GM21717 (cell line): ENCODE measurements around the gene ACYP2.
A peak's percentile ranks its signal among the peaks of the same experiment; 100 is the strongest.
"Not testable (repeated sequence)": the region's sequence is repeated elsewhere in the genome, so short reads cannot be mapped to it uniquely, and the experiment has no call there.

Experiments
- ATAC-seq: cut with Tn5 transposase; IDR thresholded peaks from one replicate; pipeline ENCODE4 v1.9.1; 2021; ENCODE audit warnings: mild to moderate bottlenecking, moderate library complexity; ENCODE audit not compliant: unreplicated experiment

Gene ACYP2

DNA sequence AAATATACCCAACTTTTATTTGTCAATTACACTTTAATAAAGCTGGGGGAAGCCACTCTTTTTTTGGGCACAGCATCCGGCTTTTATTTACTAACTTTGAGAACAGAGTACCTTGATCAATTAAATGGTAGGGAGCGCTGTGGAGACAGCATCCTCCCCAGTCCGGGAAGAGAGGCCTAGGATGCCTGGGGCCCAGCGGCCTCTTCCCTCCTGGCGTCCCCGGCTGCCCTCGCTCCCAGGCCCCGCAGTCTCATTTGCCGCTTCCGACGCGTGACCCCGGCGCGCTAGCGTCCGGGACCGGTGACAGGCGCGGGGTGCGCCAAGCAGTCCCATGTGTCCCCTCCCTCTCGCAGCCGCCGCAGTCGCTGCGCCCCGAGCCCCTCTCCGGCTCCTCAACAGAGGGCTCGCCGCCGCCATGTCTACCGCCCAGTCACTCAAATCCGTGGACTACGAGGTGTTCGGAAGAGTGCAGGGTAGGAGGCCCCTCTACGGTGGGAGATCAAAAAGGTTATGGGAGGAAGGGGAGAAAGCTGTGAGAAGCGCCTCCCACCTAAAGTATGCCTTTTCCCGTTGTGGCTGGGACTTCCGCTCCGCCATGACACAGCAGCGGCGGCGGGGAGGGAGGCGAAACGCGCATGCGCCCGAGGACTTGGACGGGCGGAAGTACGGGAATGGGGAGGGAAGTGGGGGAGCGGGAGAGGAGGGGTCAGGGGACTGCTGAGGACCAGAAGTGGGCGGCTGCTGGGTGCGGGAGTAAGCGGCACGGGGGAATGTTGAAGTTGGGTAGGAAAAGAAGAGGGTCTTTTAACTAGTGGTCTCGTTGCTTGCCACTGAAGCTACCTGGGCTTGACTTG, at the start of gene ACYP2:
Gene ACYP2, plus strand, starts transcription at position 332 of the 854 bp plus-strand sequence.
- ATAC-seq = peak; percentile 85

DNA sequence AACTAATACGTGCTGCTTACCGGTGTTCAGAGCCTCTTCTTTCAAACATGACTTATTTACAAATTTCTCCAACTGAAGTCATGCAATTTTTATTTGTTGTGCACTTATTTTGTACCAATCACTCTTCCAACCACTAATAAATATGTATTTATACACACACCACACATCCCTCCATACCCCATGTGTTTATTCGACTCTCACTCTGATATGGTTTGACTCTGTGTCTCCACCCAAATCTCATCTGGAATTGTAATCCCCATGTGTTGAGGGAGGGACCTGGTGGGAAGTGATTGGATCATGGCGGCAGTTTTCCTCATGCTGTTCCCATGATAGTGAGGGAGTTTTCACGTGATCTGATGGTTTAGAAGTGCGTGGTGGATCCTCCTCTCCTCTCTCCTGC, 49.5 kb upstream of the ACYP2 start:
- no peak for ATAC-seq

DNA sequence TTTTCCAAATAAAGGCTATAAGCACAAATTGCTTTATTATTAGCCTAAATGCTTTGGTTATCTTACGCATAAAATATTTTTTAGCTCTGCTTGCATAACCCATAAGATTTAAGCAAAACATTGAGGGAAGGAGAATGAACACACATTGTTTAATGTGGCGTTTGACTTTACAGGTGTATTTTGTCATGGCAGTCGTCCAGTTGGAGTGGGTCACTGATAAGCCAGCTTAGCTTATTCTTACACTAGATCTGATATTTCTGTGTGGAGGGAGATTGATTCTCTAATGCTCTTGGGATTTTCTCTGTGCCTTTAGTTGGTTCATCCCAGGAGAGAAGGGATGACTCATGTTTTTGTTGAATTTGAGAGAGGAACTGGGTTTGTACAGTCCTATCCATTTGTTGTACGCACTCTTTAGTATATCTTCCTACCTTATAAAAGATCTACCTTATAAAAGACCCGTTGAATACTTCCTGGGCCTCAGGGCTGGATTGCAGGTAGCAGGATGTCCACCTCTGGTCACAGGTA, 47.5 kb upstream of the ACYP2 start:
- ATAC-seq = no peak

DNA sequence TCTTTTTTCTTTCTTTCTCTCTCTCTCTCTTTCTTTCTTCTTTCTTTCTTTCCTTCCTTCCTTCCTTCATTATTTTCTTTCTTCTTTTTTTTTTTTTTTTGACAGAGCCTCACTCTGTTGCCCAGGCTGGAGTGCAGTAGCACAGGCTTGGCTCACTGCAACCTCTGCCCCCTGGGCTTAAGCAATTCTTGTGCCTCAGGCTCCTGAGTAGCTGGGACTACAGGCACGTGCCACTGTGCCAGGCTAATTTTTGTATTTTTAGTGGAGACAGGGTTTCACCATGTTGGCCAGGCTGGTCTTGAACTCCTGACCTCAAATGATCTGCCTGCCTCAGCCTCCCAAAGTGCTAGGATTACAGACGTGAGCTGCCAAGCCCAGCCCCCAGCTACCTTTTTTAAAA, 42.9 kb upstream of the ACYP2 start:
- ATAC-seq = not testable (repeated sequence)

DNA sequence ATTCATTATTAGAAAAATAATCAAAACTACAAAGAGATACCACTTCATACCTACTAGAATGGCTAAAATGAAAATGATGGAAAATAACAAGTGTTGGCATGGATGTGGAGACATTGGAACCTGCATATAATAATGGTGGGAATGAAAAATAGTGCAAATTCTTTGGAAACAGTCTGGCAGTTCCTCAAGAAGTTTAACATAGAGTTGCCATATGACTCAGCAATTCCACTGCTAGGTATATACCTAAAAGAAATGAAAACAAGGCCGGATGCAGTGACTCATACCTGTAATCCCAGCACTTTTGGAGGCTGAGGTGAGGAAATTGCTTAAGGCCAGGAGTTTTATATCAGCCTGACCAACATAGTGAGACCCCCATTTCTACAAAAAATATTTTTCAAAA, 41.6 kb upstream of the ACYP2 start:
- no peak for ATAC-seq

DNA sequence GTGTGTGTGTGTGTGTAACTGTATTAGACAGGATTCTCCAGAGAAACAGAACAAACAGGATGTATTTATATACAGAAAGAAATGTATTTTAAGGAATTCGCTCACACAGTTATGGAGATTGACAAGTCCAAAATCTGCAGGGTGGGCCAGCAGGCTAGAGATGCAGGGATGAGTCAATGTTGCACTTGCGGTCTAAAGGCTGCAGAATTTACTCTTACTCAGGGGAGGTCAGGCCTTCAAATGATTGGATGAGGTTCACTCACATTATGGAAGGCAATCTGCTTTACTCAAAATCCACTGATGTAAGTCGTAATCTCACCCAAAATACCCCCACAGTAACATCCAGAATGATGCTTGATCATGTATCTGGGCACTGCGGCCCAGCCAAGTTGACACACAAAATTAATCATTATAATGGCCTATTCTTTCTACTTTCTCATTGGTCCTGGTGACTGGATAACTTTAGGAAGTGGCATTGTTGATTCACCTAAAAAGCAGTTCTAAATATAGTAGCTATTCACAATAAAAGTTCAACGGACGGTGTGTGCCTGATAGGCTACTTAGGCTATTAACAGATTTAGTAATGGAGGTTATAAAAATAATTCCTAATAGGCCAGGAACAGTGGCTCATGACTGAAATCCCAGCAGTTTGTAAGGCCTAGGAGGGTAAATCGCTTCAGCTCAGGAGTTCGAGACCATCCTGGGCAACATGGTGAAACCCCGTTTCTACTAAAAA, 40.6 kb upstream of the ACYP2 start:
- no peak for ATAC-seq

DNA sequence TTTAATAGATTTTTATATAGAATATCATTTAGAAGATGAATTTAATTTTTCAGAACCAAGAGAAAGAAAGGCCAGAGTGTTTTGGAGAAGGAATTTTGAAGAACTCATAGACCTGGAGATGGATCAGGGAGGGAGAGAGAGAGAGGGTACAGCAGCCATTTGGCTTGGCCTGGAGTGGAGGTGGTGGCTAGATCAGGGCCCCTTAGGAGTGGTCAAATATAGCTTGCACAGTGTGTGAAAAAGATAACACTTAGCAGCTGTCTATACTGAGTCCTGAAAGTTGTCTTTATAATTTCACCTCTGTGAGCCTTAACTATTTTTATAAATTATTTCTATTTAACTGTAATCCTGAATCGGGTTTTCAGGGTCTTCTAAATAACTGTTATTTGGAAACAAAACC, 38.8 kb upstream of the ACYP2 start:
- ATAC-seq = no peak

DNA sequence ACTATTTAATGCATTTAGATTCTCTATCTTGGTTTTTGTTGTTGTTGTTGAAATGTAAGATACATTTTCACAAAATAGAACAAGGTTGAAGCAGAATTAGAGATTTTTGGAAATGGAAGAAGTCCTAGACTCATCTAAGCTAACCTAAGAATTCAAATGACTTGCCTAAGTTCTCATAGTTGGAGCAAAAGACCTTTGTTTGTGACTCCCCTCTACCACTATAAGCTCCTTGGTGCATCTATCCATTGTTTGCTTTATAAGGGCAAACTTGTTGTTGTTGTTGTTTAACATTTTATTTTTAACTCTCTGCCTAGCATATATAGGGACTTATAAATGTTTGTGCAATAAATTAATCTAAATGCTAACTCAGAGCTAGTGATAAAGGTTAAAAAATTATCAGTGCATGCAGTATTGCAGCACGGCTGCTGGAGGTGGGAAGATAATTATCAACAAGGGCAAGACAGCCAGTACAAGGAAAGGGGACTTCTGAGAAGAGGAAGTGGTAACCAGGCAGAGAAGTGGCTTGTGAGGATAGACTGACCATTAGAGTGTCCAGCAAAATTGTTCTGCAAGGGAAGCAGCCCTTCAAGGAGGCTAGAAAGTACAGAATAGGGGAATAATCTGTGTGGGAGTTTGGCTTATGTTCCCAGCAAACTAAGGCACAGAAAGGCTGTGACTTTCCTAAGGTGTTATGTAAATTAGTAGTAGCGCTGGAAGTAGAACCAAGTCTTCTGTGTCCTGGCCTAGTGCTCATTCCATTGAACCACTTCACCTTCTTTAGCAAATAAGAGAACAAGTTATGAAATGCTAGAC, 38.1 kb upstream of the ACYP2 start:
- ATAC-seq = no peak

DNA sequence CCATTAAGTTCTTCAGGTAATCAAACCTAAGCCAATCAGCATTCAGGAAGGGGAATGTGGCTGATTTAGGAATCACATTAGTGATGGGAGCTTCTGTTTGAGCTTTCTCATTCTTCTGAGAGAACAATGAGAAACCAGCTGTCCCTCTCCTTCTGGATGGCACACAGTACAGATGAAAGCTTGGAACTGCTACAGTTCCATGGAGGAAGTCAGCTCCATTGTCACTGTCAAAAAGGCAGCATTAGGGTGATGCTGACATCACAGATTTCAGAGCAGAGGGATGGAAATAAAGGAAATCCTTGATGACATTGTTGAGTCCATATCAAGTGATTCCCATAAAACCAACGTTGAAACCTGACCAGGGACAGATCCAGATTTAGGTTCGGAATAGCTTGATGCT, 36.1 kb upstream of the ACYP2 start:
- no peak for ATAC-seq

DNA sequence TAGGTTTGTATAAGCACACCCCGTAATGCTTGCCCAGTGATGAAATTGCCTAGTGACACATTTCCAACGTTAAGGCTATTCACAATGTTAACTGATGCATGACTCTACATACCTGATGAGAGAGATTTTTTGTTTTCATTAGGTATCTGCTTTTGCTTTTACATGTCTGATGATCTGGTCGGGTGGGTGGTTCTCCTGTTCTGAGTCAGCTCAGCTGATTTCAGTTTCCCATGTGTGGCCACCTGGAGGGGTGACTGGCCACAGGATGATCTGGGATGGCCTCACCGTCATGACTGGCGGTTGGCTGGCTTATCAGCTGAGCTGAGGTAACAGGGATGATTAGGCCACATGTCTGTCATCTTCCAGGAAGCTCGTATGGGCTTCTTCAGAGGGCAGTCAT, 33.8 kb upstream of the ACYP2 start:
- peak; percentile 96 for ATAC-seq

DNA sequence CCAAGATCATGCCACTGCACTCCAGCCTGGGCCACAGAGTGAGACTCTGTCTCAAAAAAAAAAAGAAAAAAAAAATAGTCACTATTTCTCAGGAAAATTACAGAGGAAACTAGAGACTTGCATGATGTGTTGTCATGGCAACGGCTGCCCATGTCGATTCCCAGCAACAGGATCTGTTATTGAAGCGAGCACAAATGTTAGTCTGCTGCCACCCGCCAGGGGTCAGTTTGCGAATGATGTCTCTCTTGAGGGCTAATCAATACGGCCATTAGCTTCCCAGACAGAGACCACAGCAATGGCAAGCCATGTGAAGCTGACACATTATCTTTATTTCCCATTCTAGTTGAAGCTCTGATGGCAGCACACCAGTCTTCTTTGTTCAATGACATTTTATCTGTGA, 32.4 kb upstream of the ACYP2 start:
- ATAC-seq = no peak

DNA sequence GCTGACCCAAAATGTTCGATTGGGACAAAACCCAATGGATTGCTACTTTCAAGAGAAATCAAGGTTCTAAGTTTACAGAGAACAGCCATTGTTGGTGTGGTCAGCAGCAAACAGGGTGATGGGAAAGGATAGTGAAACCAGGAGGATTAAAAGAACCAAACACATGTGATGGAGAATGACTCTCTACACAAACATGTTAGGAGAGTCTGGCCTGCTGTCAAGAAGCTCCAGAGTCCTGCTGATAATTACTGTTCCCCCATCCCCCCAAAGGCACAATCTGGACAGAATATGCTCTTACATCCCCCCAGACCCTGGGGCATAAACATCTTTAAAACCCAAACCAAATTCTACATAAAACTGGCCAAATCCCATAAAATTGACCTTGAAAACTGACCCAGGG, 32.0 kb upstream of the ACYP2 start:
- ATAC-seq = no peak

DNA sequence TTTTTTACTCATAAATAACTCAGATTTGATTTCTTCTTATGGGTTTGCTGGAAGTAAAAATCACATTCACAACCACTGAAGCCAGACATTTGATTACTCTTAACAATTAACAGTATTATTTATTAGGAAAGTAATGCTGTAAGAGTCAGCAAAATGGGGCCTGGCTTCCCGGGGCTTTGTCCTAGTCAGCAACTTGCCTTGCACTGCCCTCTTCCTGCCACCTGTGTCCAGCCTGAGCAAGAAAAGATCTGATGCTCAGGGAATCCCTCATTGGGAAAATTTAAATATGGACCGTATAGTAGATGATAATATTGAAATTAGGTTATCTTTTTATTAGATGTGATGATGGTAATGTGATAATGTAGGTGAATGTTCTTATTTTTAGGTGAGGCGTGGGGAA, 30.8 kb upstream of the ACYP2 start:
- ATAC-seq = no peak

DNA sequence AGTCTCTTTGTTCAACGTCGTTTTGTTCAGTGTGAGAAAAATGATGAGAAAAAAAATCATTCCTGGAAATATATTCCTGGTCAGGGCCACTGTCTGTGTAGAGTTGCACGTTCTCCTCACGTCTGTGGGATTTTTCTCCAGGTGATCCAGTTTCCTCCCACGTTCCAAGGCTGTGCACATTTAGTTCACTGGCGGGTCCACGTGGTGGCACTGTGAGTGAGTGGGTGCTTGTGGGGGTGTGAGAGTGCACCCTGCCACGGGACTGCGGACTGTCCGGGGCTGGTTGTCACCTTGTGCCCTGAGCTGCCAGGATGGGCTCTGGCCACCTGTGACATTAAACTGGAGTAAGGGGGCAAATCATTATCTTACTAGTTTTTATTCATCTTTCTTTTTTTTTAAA, 30.3 kb upstream of the ACYP2 start:
- ATAC-seq = no peak

DNA sequence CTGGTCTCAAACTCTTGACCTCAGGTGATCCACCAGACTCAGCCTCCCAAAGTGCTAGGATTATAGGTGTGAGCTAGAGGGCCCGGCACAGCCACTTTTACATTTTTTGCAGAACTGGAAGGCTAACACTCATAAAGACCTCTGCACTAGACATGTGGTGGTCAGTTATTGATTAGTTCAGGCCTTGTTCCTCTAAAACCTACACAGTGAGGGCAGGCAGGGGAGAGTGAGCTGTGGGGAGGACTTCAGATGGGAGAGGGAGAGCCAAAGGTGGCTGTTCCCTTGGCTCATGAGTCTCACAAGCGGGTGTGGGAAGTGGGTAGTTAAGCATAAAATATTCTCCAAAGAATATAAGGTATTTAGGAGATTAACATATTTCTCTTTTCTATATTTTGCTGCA, 29.3 kb upstream of the ACYP2 start:
- ATAC-seq = no peak

DNA sequence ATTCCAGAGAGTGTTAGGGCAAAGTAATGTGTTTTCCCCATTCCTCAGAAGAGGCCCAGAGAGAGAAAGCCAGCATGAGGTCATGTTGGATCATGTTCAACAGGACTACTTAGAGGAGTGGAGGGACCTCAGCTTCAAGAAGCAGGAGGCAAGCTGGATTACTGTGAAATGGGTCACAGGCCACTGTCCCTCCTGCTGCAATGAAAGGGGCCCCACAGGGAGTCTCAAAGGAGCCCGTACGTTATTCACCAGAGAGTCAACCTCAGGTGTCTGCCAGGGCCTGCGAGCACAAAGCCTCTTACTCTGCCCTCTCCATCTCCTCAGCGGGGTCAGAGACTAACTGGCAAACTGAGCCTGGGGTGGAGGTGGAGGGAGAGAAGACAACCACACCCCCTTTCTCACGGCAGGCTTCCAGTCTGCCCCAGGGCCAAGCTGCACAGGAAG, 27.2 kb upstream of the ACYP2 start:
- ATAC-seq = no peak

DNA sequence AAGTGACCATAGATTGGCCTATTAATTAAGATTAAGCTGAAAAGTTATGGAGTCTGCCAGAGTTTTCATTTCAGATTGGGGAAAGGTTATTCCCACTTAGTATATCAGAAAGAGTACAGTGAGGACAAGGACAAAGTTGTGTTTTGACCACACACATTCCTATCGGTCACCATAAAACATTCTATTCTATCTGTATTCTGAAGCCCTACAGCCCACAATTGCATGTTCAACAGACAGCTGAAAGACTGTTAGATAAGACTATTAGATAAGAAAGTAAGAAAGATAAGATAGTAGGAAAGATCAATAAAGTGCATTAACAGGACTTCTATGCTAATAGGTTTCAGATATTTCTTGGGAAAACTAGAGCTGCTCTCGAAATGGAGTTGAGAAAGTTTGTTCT, 26.7 kb upstream of the ACYP2 start:
- ATAC-seq = no peak

DNA sequence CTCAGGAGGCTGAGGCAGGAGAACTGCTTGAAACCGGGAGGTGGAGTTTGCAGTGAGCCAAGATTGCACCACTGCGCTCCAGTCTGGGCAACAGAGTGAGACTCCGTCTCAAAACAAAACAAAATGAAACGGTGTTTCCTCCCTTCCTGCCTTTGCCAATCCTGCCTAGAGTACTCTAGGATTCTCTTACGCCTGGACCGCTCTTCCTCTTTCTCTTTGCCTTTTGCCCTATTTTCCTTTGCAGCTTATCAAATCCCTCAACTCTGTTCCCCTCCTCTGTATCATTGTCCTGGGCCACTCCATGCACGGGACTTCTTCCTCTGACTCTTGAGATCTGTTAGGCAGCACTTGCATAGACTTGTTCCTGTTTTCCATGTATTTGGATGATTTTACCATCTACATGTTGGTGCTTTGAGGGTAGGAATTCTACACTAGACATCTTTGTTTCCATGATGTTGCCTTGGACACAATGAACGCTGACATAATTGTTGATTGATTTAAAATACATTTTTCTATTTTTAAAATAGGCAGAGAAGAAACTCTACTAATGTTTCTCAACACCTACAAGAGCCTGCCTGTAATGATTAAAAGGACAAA, 24.8 kb upstream of the ACYP2 start:
- no peak for ATAC-seq

DNA sequence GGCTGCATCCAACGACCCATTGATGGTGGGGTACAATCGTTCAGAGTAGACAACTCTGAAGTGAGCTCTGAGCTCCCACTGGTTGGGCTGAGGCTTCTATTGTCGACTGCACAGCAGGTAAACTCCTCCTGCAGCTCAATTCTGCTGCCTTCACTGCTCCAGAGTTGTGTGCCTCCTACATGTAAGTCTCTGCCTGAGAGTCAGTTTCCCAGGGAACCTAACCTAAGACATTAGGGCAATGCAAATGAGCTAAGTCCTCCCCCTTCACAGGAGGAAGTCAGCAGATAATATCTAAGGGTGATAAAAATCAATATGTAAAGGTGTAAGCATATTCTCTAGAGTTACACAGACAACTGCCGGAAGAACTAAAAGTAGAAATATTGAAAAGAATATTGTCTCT, 22.5 kb upstream of the ACYP2 start:
- ATAC-seq = peak; percentile 66

DNA sequence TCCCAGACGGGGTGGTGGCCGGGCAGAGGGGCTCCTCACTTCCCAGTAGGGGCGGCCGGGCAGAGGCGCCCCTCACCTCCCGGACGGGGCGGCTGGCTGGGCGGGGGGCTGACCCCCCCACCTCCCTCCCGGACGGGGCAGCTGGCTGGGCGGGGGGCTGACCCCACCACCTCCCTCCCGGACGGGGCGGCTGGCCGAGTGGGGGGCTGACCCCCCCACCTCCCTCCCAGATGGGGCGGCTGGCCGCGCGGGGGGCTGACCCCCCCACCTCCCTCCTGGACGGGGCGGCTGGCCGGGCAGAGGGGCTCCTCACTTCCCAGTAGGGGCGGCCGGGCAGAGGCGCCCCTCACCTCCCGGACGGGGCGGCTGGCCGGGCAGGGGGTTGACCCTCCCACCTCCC, 20.0 kb upstream of the ACYP2 start:
- ATAC-seq = not testable (repeated sequence)

DNA sequence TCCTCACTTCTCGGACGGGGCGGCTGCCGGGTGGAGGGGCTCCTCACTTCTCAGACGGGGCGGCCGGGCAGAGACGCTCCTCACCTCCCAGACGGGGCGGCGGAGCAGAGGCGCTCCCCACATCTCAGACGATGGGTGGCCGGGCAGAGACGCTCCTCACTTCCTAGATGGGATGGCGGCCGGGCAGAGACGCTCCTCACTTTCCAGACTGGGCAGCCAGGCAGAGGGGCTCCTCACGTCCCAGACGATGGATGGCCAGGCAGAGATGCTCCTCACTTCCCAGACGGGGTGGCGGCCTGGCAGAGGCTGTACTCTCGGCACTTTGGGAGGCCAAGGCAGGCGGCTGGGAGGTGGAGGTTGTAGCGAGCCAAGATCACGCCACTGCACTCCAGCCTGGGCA, 19.3 kb upstream of the ACYP2 start:
- ATAC-seq = not testable (repeated sequence)
